GM23248 (cell line): ENCODE results near the gene FSIP1.

Experiments
- EZH2 ChIP-seq: fragments of 200-600 bp; sonication (generic); IDR thresholded peaks from 2 replicates; pipeline ENCODE4 v1.6.1; 2018; ENCODE audit warnings: antibody characterized with exemption, mild to moderate bottlenecking; ENCODE audit not compliant: insufficient read depth, poor library complexity, severe bottlenecking
- EZH2phosphoT487 ChIP-seq: fragments of 200-600 bp; sonication (generic); IDR thresholded peaks from 2 replicates; pipeline ENCODE4 v1.6.1; 2018; ENCODE audit warnings: antibody characterized with exemption, moderate library complexity, mild to moderate bottlenecking, low read depth; ENCODE audit not compliant: insufficient read depth

- TF ChIP-seq EZH2 (no peak), EZH2phosphoT487 (no peak)
These were observed 68.8 kb downstream of the FSIP1 start for GRCh38 chr15:39713846-39714245.
